T-helper 2 cell treated with Interferon-gamma antibody and Interleukin-4, amounts not matched to agents 5 μg/mL and 100 μg/mL, for 36 hours (primary cell): ENCODE data around the gene IRX3.
A peak's percentile ranks its signal among the peaks of the same experiment; 100 is the strongest.

Experiments used
- DNase-seq: peaks from one replicate; pipeline ENCODE4 v3.0.0; 2021; ENCODE audit warnings: low spot score
- H3K27ac Mint-ChIP-seq: one replicate; pipeline ENCODE4 v1.8.0; 2021; ENCODE audit warnings: mild to moderate bottlenecking, mixed read lengths
- H3K27me3 Mint-ChIP-seq: one replicate; pipeline ENCODE4 v1.8.0; 2021; ENCODE audit warnings: low read depth, mixed read lengths
- H3K36me3 Mint-ChIP-seq: one replicate; pipeline ENCODE4 v1.8.0; 2021; ENCODE audit warnings: low read depth, mixed read lengths
- H3K4me1 Mint-ChIP-seq: one replicate; pipeline ENCODE4 v1.8.0; 2021; ENCODE audit warnings: low read depth, mixed read lengths
- H3K4me3 Mint-ChIP-seq: one replicate; pipeline ENCODE4 v1.8.0; 2022; ENCODE audit warnings: mild to moderate bottlenecking, moderate library complexity, mixed read lengths
- H3K9me3 Mint-ChIP-seq: one replicate; pipeline ENCODE4 v1.8.0; 2021; ENCODE audit warnings: mixed read lengths

IRX3 gene

DNA sequence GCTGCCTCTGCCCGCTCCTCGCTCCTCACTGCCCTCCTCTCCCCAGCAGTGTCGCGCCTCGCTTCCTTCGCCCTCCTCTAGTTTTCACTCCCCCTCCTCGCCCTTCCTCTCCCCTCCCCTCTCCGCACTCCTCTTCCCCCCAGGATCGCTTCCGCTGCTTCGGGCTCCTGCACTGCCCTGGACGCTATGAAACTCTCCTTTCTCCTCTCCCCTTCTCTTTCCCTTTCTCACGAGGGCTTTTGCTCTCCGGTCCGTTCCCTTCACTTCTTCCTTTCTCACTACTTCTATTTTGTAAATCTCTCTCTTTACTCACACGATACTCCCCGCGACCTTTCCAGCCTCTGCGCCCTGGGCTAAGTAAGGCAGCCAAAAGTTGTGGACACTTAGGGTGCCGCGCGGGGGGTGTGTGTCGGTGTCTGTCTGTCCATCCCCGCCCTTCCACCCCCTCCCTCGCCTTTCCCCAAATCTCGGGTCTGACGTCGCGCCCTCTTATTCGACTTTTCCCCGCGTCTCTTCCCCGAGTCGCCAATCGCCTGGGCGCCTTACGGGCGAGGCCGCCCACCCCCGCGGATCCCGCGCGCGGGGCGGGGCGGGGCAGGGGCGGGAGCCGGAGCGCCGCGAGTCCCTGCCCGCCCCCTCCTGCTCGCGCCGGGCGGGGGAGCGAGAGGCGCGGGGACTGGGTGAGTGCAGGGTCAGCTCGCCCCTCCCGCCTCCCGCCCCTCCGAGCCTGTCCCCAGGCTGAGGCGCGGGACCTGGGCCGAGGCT lies at the start of gene IRX3:
Gene IRX3, minus strand, starts transcription at position 422 of the 765 bp plus-strand sequence. CDS start 737 bp downstream, outside the sequence.
- peaks cover 27% of the 10 kb centered on the region for H3K4me1 Mint-ChIP-seq
- H3K27ac Mint-ChIP-seq: peak within 1 kb of the TSS; percentile 78
- peak; percentile 26 for DNase-seq

DNA sequence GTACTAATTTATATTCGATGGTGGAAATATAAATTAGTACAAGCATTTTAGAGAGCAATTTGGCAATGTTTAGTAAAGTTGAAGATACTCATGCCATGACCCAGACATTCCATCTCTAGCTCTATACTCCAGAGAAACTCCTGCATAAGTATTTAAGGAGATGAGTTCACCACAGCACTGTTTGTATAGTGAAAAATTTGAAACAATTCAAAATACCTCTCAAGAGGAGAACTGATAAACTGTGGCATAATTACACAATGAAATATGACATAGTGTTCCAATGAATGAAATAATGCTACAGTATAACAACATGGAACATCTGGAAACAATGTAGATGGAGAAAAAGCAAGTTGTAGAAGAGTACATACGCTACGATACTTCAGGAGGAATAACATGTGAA lies 48.6 kb upstream of the IRX3 start:
- peaks cover 8% of the 10 kb centered on the region for H3K27me3 Mint-ChIP-seq
- no peak overlapping the region for H3K4me3 Mint-ChIP-seq

More for the DNA sequence above, at the start of gene IRX3:
- peak within 1 kb of the TSS; percentile 73 for H3K4me3 Mint-ChIP-seq
- peaks cover 72% of the 10 kb centered on the region for H3K27me3 Mint-ChIP-seq
- peaks cover 16% of the 10 kb centered on the region for H3K36me3 Mint-ChIP-seq
- peaks cover 4% of the 10 kb centered on the region for H3K9me3 Mint-ChIP-seq

DNA sequence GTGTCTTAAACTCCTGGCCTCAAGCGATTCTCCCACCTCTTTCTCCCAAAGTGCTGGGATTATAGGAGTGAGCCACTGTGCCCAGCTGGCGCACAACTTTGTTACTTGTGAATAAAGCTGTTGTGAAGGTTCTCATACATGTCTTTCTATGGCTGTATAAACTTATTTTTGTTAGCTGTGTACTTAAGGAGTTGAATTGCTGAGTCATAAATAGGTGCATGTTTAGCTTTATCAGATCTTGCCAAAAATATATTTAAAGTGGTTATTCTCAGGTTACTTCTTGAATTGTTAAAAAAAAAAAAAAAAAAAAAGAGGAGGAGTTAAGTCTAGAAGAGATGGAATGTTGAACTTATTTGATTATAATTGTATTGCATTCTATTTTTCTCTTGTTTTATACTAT lies 47.6 kb upstream of the IRX3 start:
- Mint-ChIP-seq H3K27ac (no peak overlapping the region), H3K4me3 (no peak overlapping the region), H3K36me3 (no peaks in the 10 kb centered on the region), H3K9me3 (no peaks in the 10 kb centered on the region), H3K27me3 (peaks cover 8% of the 10 kb centered on the region), H3K4me1 (no peaks in the 10 kb centered on the region)
- DNase-seq: no peak

More for the DNA sequence above, 48.6 kb upstream of the IRX3 start:
- no peaks in the 10 kb centered on the region for H3K9me3 Mint-ChIP-seq
- no peak for DNase-seq
- H3K4me1 Mint-ChIP-seq: no peaks in the 10 kb centered on the region
- no peaks in the 10 kb centered on the region for H3K36me3 Mint-ChIP-seq
- H3K27ac Mint-ChIP-seq: no peak overlapping the region

DNA sequence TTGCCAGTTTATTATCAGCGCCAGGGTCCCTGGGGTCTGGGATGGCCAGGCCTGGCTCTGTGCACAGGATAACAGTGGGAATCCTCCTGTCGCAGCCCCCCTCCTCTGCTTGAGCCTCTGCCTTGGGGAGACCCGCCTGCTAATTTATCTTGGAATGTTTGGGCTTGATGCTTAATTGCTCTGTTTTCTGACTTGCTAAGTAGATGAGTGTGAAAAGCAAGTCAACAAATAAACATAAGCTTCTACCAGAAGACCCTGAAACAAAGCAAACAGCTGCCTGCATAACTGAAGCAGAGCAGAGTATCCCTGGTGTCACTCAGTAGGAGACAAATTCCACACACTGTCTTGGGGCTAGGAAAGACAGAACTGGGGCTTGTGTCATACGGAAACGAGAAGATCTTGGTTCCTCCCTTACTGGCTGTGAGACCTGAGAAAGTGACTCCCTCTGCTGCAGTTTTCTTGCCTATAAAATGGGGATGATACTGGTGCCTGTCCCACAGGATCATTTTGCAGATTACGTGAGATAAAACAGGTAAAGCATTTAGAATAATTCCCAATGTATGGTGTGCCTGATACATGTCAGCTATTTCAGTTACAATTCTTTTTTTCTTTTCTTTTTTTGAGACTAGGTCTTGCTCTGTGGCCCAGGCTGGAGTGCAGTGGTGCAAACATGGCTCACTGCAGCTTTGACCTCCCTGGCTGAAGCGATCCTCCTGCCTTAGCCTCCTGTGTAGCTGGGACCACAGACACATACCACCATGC lies 44.8 kb upstream of the IRX3 start:
- peaks cover 5% of the 10 kb centered on the region for H3K27me3 Mint-ChIP-seq
- no peaks in the 10 kb centered on the region for H3K36me3 Mint-ChIP-seq
- H3K4me3 Mint-ChIP-seq: no peak overlapping the region
- H3K9me3 Mint-ChIP-seq: no peaks in the 10 kb centered on the region
- DNase-seq: no peak
- no peak overlapping the region for H3K27ac Mint-ChIP-seq
- no peaks in the 10 kb centered on the region for H3K4me1 Mint-ChIP-seq

GRCh38 chr16:54327609-54328008 lies 41.0 kb upstream of the IRX3 start:
- Mint-ChIP-seq H3K27me3 (peaks cover 2% of the 10 kb centered on the region), H3K27ac (no peak overlapping the region), H3K4me1 (no peaks in the 10 kb centered on the region), H3K9me3 (no peaks in the 10 kb centered on the region), H3K36me3 (no peaks in the 10 kb centered on the region), H3K4me3 (no peak overlapping the region)
- no peak for DNase-seq

GRCh38 chr16:54326266-54326662 lies 39.7 kb upstream of the IRX3 start:
- H3K4me3 Mint-ChIP-seq: no peak overlapping the region
- no peaks in the 10 kb centered on the region for H3K9me3 Mint-ChIP-seq
- H3K4me1 Mint-ChIP-seq: no peaks in the 10 kb centered on the region
- DNase-seq: no peak
- peaks cover 2% of the 10 kb centered on the region for H3K27me3 Mint-ChIP-seq
- H3K27ac Mint-ChIP-seq: no peak overlapping the region
- no peaks in the 10 kb centered on the region for H3K36me3 Mint-ChIP-seq

DNA sequence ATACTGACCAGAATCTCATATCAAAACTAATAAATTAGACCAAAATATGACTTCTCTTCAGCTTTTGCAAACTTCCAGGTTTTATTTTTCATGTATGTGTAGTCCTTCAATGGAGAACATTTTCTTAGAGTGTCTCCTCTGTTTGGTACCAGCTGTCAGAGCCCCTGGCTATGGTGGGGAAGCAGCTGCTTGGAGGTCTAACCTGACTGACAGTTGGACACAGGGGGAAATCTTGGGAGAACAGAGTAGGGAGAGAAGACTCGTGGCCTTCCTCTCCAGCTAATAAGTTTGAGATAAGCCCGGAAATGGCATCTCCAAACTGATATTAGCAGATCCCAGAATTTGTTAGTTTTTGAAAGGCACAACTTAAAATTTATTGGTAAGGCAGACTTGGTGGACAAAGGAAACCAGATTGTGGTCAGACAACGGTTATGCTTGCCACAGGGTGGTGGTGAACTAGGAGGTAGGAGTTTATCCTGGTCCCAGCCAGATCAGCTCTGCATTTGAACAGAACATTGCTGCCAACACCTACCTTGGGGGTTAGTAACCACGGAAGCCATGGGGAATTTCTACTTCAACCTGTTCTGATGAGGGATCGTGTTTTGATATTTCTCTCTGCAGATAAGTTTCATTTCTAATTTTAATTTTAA lies 39.2 kb upstream of the IRX3 start:
- H3K36me3 Mint-ChIP-seq: no peaks in the 10 kb centered on the region
- no peak overlapping the region for H3K27ac Mint-ChIP-seq
- no peak overlapping the region for H3K4me3 Mint-ChIP-seq
- no peaks in the 10 kb centered on the region for H3K9me3 Mint-ChIP-seq
- H3K27me3 Mint-ChIP-seq: peaks cover 2% of the 10 kb centered on the region
- no peak for DNase-seq
- H3K4me1 Mint-ChIP-seq: no peaks in the 10 kb centered on the region

- H3K27ac Mint-ChIP-seq: no peak overlapping the region
- H3K27me3 Mint-ChIP-seq: peaks cover 2% of the 10 kb centered on the region
- DNase-seq: no peak
- no peaks in the 10 kb centered on the region for H3K36me3 Mint-ChIP-seq
- H3K9me3 Mint-ChIP-seq: no peaks in the 10 kb centered on the region
- H3K4me3 Mint-ChIP-seq: no peak overlapping the region
- no peaks in the 10 kb centered on the region for H3K4me1 Mint-ChIP-seq
Observed at GRCh38 chr16:54324716-54325115, 38.1 kb upstream of the IRX3 start.

GRCh38 chr16:54320697-54321340 lies 34.2 kb upstream of the IRX3 start:
- Mint-ChIP-seq H3K27me3 (no peaks in the 10 kb centered on the region), H3K27ac (no peak overlapping the region), H3K4me3 (no peak overlapping the region), H3K9me3 (no peaks in the 10 kb centered on the region), H3K36me3 (no peaks in the 10 kb centered on the region), H3K4me1 (no peaks in the 10 kb centered on the region)
- DNase-seq: no peak

- Mint-ChIP-seq H3K36me3 (no peaks in the 10 kb centered on the region), H3K9me3 (no peaks in the 10 kb centered on the region), H3K4me3 (no peak overlapping the region), H3K27me3 (no peaks in the 10 kb centered on the region), H3K4me1 (no peaks in the 10 kb centered on the region), H3K27ac (no peak overlapping the region)
- no peak for DNase-seq
Observed at GRCh38 chr16:54318941-54319340, 32.4 kb upstream of the IRX3 start.

- Mint-ChIP-seq H3K4me1 (no peaks in the 10 kb centered on the region), H3K9me3 (no peaks in the 10 kb centered on the region), H3K27ac (no peak overlapping the region), H3K4me3 (no peak overlapping the region), H3K27me3 (no peaks in the 10 kb centered on the region), H3K36me3 (no peaks in the 10 kb centered on the region)
- DNase-seq: no peak
Observed at GRCh38 chr16:54317101-54317611, 30.6 kb upstream of the IRX3 start.

DNA sequence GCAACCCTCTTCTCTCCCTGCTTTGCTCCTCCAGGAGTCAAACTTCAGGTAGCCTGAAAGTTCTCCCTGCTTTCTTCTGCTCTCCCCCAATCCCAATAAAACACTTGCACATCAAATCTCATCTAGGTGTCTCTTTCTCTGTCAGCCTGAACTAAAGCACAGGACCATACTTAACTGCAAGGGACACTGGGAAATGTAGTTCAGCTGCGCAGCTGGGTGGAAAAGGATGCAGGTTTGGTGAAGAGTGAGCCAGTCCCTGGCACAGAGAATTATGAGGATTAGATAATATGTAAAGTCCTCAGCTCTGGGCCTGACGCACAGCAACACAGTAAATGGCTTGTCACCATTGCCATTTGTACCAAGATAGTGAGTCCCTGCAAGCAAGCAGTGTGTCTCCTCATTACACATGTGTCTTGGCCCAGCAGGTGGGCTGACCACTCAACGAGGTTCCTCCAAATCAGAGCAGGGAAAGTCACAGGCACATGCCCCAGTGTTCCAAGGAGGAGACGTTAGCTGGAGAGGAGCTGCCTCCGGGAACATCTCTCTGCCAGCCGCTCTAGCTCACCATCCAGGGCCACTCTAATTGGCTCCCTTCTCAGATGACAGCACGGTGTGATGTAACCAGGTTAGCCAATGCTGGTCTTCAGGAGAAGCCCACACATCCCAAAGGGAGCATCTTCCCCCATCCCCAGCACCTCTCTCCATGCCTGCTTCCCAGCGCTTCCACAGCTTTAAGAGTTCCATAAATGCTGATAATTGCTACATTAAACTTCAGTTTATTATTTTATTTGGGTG lies 29.7 kb upstream of the IRX3 start:
- H3K36me3 Mint-ChIP-seq: no peaks in the 10 kb centered on the region
- H3K4me1 Mint-ChIP-seq: no peaks in the 10 kb centered on the region
- no peaks in the 10 kb centered on the region for H3K9me3 Mint-ChIP-seq
- H3K4me3 Mint-ChIP-seq: no peak overlapping the region
- DNase-seq: no peak
- H3K27ac Mint-ChIP-seq: no peak overlapping the region
- no peaks in the 10 kb centered on the region for H3K27me3 Mint-ChIP-seq

- Mint-ChIP-seq H3K27ac (no peak overlapping the region), H3K4me3 (no peak overlapping the region), H3K9me3 (no peaks in the 10 kb centered on the region), H3K36me3 (no peaks in the 10 kb centered on the region), H3K4me1 (no peaks in the 10 kb centered on the region), H3K27me3 (peaks cover 2% of the 10 kb centered on the region)
- DNase-seq: no peak
Observed at GRCh38 chr16:54313789-54314188, 27.2 kb upstream of the IRX3 start.
